ENCODE results near the gene NINL.

- no peak for TF ChIP-seq CTCF (IDR thresholded peaks at IDR 0.05; ENCODE audit: low read depth, low read length, poor library complexity, severe bottlenecking)
- no peak for TF ChIP-seq EZH2phosphoT487 (IDR thresholded peaks at IDR 0.05; ENCODE audit: borderline replicate concordance, low read length)
Measured at GRCh38 chr20:25541676-25542075, 43.7 kb downstream of the NINL start.

Measured in DOHH2 (cell line).